Prostate gland (tissue), 2 donors: ENCODE results near the gene SUPT3H.

ENCODE experiments used
- POLR2A ChIP-seq: fragments of 450-650 bp; IDR thresholded peaks from one replicate; pipeline ENCODE4 v1.6.1; 2016; ENCODE audit warnings: antibody characterized with exemption, mild to moderate bottlenecking
- POLR2AphosphoS5 ChIP-seq: sonication (generic); formaldehyde crosslinking; IDR thresholded peaks from one replicate; pipeline ENCODE4 v1.6.1; 2017; ENCODE audit warnings: antibody characterized with exemption
- TF ChIP-seq, protein P1 (sequence below), 4 experiments: fragments of 200-600 bp in 2 of 4; fragments of 450-650 bp in 2 of 4; sonication (generic) in 2 of 4; IDR thresholded peaks; 1 replicate in 3 of 4; 2 replicates in 1 of 4; pipeline ENCODE4 v1.5.1; 2016 to 2019; ENCODE audit warnings: antibody characterized with exemption in 4 of 4, mild to moderate bottlenecking in 2 of 4, moderate library complexity in 2 of 4

DNA sequence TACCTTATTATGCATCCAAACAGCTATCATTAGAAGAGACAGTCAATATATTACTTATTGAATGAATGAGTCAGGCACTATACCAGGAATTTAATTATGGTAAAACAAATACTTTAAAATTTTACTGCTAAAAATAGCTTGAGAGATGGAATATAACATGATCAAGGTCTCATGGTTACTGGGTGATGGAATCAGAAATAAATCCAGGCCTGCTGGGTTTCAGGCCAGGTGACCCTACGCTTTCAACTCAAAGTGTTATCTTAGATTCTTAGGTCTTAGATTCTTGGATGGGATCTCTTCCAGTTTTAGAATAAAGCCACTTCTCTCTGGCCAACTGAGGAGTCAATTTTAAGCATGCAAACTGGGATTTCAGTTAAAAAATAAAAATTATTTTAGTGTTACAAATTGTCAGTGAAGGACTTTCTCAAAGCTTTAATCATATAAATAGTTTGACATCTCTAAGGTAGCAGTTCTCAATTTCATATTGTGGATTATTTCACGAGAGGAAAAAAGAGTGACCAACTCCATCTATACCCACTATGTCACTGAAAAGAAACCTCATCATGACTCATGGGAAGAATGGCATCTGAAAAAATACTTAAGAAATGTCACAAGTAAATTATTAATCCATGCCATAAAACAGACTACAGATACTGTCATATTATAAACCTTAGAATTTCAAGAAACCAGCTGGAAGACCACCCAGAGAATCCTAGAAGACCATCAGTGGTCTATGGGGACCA, 333.1 kb downstream of the SUPT3H start:
- TF ChIP-seq, protein P1, sequence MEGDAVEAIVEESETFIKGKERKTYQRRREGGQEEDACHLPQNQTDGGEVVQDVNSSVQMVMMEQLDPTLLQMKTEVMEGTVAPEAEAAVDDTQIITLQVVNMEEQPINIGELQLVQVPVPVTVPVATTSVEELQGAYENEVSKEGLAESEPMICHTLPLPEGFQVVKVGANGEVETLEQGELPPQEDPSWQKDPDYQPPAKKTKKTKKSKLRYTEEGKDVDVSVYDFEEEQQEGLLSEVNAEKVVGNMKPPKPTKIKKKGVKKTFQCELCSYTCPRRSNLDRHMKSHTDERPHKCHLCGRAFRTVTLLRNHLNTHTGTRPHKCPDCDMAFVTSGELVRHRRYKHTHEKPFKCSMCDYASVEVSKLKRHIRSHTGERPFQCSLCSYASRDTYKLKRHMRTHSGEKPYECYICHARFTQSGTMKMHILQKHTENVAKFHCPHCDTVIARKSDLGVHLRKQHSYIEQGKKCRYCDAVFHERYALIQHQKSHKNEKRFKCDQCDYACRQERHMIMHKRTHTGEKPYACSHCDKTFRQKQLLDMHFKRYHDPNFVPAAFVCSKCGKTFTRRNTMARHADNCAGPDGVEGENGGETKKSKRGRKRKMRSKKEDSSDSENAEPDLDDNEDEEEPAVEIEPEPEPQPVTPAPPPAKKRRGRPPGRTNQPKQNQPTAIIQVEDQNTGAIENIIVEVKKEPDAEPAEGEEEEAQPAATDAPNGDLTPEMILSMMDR (IDR thresholded peaks at IDR 0.05), result no peak
- TF ChIP-seq POLR2A, result no peak
- TF ChIP-seq POLR2AphosphoS5, result no peak
